Neuron (in vitro differentiated cells): ENCODE measurements around the gene USP17L10.
"Not testable (repeated sequence)": the region's sequence is repeated elsewhere in the genome, so short reads cannot be mapped to it uniquely, and the experiment has no call there.

Source experiments
- H2AFZ ChIP-seq: one replicate; pipeline ENCODE4 v1.6.1; 2013; ENCODE audit warnings: low read depth, mild to moderate bottlenecking, inconsistent platforms, low read length, moderate library complexity
- H3K27me3 ChIP-seq: one replicate; pipeline ENCODE4 v1.6.1; 2013; ENCODE audit warnings: low read length; ENCODE audit not compliant: insufficient read depth
- H3K36me3 ChIP-seq: one replicate; pipeline ENCODE4 v1.6.1; 2013; ENCODE audit warnings: low read length; ENCODE audit not compliant: insufficient read depth
- H3K4me1 ChIP-seq: one replicate; pipeline ENCODE4 v1.6.1; 2013; ENCODE audit warnings: low read length; ENCODE audit not compliant: insufficient read depth
- H3K4me3 ChIP-seq: 2 replicates; pipeline ENCODE4 v1.5.1; 2013; ENCODE audit warnings: mild to moderate bottlenecking, low read length, moderate library complexity
- H3K9me3 ChIP-seq: one replicate; pipeline ENCODE4 v1.6.1; 2013; ENCODE audit warnings: low read length

USP17L10 gene

DNA sequence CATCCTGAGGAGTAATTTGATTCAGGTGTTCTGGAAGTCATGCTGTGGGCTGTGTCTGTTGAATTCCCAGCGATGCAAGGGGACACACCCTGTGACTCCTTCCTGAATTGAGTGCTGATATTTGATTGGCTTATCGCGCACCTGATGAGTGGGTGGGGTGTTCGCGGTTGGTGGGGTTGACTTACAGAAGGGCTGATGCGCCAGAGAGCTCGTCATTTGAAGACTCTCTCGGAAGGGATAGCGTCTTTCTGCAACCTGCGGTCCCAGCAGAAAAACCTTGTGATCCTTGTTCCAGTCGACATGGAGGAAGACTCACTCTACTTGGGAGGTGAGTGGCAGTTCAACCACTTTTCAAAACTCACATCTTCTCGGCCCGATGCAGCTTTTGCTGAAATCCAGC is 42.6 kb downstream of the USP17L10 start, which contains the start of gene USP17L19:
USP17L19 (plus strand) TSS at position 301 of the 400 bp plus-strand sequence; CDS start at position 301, 0 bp downstream.
- H3K9me3 ChIP-seq, H3K27me3 ChIP-seq, H3K4me1 ChIP-seq, H3K4me3 ChIP-seq, H3K36me3 ChIP-seq, H2AFZ ChIP-seq: not testable (repeated sequence)

DNA sequence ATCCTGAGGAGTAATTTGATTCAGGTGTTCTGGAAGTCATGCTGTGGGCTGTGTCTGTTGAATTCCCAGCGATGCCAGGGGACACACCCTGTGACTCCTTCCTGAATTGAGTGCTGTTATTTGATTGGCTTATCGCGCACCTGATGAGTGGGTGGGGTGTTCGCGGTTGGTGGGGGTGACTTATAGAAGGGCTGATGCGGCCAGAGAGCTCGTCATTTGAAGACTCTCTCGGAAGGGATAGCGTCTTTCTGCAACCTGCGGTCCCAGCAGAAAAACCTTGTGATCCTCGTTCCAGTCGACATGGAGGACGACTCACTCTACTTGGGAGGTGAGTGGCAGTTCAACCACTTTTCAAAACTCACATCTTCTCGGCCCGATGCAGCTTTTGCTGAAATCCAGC is 47.4 kb downstream of the USP17L10 start, which contains the start of gene USP17L20:
USP17L20 (plus strand) TSS at position 301 of the 400 bp plus-strand sequence; CDS start at position 301, 0 bp downstream.
- H3K4me3 ChIP-seq, H3K27me3 ChIP-seq, H3K36me3 ChIP-seq, H3K9me3 ChIP-seq, H3K4me1 ChIP-seq, H2AFZ ChIP-seq: not testable (repeated sequence)
